ENCODE measurements around the gene SPOCK2. TPM values are rescaled to one million over a fixed set of nuclear protein-coding genes. Genes with fewer than 3 reads are reported as not detected.

Gene SPOCK2
- total RNA-seq, 1 experiment from 2014 or later, result 4.8 TPM

- Histone ChIP-seq H3K36me3 (ENCODE audit: control insufficient read depth, insufficient read depth, low read length) (no peaks in the 10 kb centered on the region), H3K9me3 (ENCODE audit: control insufficient read depth, insufficient read depth, low read depth, low read length) (no peaks in the 10 kb centered on the region), H3K27me3 (ENCODE audit: control insufficient read depth, insufficient read depth, low read length) (no peaks in the 10 kb centered on the region), H3K4me1 (ENCODE audit: control insufficient read depth, insufficient read depth, low read length) (0 out of 2 replicates have a peak, but pooled peaks cover 10% of the 10 kb centered on the region), H3K27ac (ENCODE audit: low read length) (no peak overlapping the region), H3K4me3 (ENCODE audit: low read depth in 2 of 2, low read length in 2 of 2) (no peak overlapping the region)
- intact Hi-C loops (cut with micrococcal nuclease; ENCODE audit: unreplicated experiment), result no loop called here
- ATAC-seq (no peak), DNase-seq (ENCODE audit: low read depth, low spot score) (no peak)
- BruUV-seq (replicated peaks), result no TSS peak
- in situ Hi-C loops (cut with HindIII; ENCODE audit: low pct_unique_long_range_greater_than_20kb, low sequenced_read_pairs), result no loop called here
- ChIA-PET POLR2A (no interaction called here), CTCF (interaction anchor here (1.1 kb wide), 1 partner anchor 26 kb away, joined by 3 read pairs; no protein-coding TSS in a partner anchor)
- no peak for TF ChIP-seq TCF7L2 (IDR thresholded peaks at IDR 0.05; ENCODE audit: low read depth, low read length)
- TF ChIP-seq REST (IDR thresholded peaks at IDR 0.05; ENCODE audit: insufficient read depth in 1 of 2, low read depth in 2 of 2, low read length in 1 of 2), result no peak
- TF ChIP-seq CTCF (IDR thresholded peaks at IDR 0.05), result no peak
- TF ChIP-seq POLR2AphosphoS5 (IDR thresholded peaks at IDR 0.05; ENCODE audit: low read depth, low read length), result no peak
- TF ChIP-seq SIN3A (IDR thresholded peaks at IDR 0.05; ENCODE audit: borderline replicate concordance, insufficient read depth, low read depth, low read length), result no peak
Observed at GRCh38 chr10:72013202-72013945, 75.0 kb downstream of the SPOCK2 start.

GRCh38 chr10:72012796-72013195, 75.6 kb downstream of the SPOCK2 start:
- H3K27me3 ChIP-seq (ENCODE audit: control insufficient read depth, insufficient read depth, low read length), result no peaks in the 10 kb centered on the region
- no peak overlapping the region for H3K27ac ChIP-seq (ENCODE audit: low read length)
- intact Hi-C loops (cut with micrococcal nuclease; ENCODE audit: unreplicated experiment) (no loop called here), in situ Hi-C loops (cut with HindIII; ENCODE audit: low pct_unique_long_range_greater_than_20kb, low sequenced_read_pairs) (no loop called here)
- H3K4me1 ChIP-seq (ENCODE audit: control insufficient read depth, insufficient read depth, low read length), result 0 out of 2 replicates have a peak, but pooled peaks cover 10% of the 10 kb centered on the region
- ChIA-PET CTCF (no interaction called here), POLR2A (no interaction called here)
- no peaks in the 10 kb centered on the region for H3K36me3 ChIP-seq (ENCODE audit: control insufficient read depth, insufficient read depth, low read length)
- H3K9me3 ChIP-seq (ENCODE audit: control insufficient read depth, insufficient read depth, low read depth, low read length), result no peaks in the 10 kb centered on the region
- ATAC-seq (no peak), DNase-seq (ENCODE audit: low read depth, low spot score) (no peak)
- TSS peak; percentile 44 for BruUV-seq (replicated peaks)
- no peak for TF ChIP-seq SIN3A (IDR thresholded peaks at IDR 0.05; ENCODE audit: borderline replicate concordance, insufficient read depth, low read depth, low read length)
- TF ChIP-seq CTCF (IDR thresholded peaks at IDR 0.05), result no peak
- TF ChIP-seq POLR2AphosphoS5 (IDR thresholded peaks at IDR 0.05; ENCODE audit: low read depth, low read length), result no peak
- TF ChIP-seq TCF7L2 (IDR thresholded peaks at IDR 0.05; ENCODE audit: low read depth, low read length), result no peak
- TF ChIP-seq REST (IDR thresholded peaks at IDR 0.05; ENCODE audit: insufficient read depth in 1 of 2, low read depth in 2 of 2, low read length in 1 of 2), result no peak
- no peak overlapping the region for H3K4me3 ChIP-seq (ENCODE audit: low read depth in 2 of 2, low read length in 2 of 2)
